ENCODE data around the gene ALPK1.
A peak's percentile ranks its signal among the peaks of the same experiment; 100 is the strongest.

ALPK1 gene

GRCh38 chr4:112358415-112358814, 61.2 kb downstream of the ALPK1 start:
- H4K20me1 ChIP-seq (ENCODE audit: insufficient read depth, low read length): no peaks in the 10 kb centered on the region
- H3K4me1 ChIP-seq (ENCODE audit: low read length): no peaks in the 10 kb centered on the region
- H3K9me3 ChIP-seq (replicated peaks; ENCODE audit: insufficient read depth, low read length): no peaks in the 10 kb centered on the region
- H3K4me2 ChIP-seq (ENCODE audit: low read depth, low read length): no peak overlapping the region
- no peak overlapping the region for H3K27ac ChIP-seq (ENCODE audit: low read length)
- DNase-seq: no peak
- H3F3A ChIP-seq (ENCODE audit: insufficient read depth, low read length): no peaks in the 10 kb centered on the region
- H3K36me3 ChIP-seq (replicated peaks; ENCODE audit: insufficient read depth, low read length): no peaks in the 10 kb centered on the region
- no peak overlapping the region for H3K9ac ChIP-seq (ENCODE audit: low read length)
- H3K9me2 ChIP-seq (replicated peaks; ENCODE audit: insufficient read depth, low read length): no peaks in the 10 kb centered on the region
- H3K4me3 ChIP-seq (ENCODE audit: low read length): no peak overlapping the region
- TF ChIP-seq EZH2 (optimal IDR thresholded peaks at IDR 0.05; ENCODE audit: low read depth, low read length) (no peak), CTCF (IDR thresholded peaks at IDR 0.05; ENCODE audit: low read length) (no peak), EZH2phosphoT487 (IDR thresholded peaks at IDR 0.05; ENCODE audit: low read length) (no peak)
- no peaks in the 10 kb centered on the region for H3K79me2 ChIP-seq (ENCODE audit: low read length)
- H3K27me3 ChIP-seq (replicated peaks; ENCODE audit: insufficient read depth, low read length): no peaks in the 10 kb centered on the region
- H2AFZ ChIP-seq (ENCODE audit: low read length): no peak overlapping the region

DNA sequence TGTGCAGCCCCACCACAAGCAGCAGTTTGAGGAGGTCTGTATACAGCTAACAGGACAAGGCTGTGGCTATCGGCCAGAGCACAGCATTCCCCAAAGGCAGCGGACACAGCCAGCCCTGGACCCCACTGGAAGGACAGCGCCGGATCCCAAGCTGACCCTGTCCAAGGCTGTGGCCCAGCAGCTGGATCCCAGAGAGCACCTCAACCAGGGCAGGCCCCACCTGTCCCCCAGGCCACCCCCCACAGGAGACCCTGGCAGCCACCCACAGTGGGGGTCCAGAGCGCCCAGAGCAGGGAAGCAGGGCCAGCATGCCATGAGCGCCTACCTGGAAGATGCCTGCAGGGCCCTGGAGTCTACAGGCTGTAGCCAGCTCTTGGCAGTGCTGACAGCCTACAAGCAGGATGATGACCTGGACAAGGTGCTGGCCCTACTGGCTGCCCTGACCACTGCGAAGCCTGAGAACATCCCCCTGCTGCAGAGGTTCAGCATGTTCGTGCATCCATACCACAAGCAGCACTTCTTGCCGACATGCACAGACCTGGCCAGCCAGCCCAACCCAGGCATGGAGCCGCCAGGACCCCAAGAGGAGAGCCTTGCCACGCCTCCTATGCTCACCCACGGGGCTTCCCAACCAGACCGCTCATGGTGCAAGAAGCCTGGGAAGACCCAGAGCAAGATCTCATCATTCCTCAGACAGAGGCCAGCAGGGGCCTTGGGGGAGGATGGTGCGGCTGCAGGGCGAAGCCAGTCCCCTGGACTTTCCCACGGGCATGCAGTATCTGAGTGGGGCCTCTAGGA, 62.0 kb downstream of the ALPK1 start:
- Histone ChIP-seq H3K79me2 (ENCODE audit: low read length) (no peaks in the 10 kb centered on the region), H3K36me3 (replicated peaks; ENCODE audit: insufficient read depth, low read length) (no peaks in the 10 kb centered on the region), H4K20me1 (ENCODE audit: insufficient read depth, low read length) (no peaks in the 10 kb centered on the region), H3K9me2 (replicated peaks; ENCODE audit: insufficient read depth, low read length) (no peaks in the 10 kb centered on the region), H3K27ac (ENCODE audit: low read length) (no peak overlapping the region), H2AFZ (ENCODE audit: low read length) (no peak overlapping the region), H3K4me3 (ENCODE audit: low read length) (no peak overlapping the region), H3K4me1 (ENCODE audit: low read length) (no peaks in the 10 kb centered on the region), H3F3A (ENCODE audit: insufficient read depth, low read length) (no peaks in the 10 kb centered on the region), H3K9me3 (replicated peaks; ENCODE audit: insufficient read depth, low read length) (no peaks in the 10 kb centered on the region), H3K27me3 (replicated peaks; ENCODE audit: insufficient read depth, low read length) (no peaks in the 10 kb centered on the region), H3K9ac (ENCODE audit: low read length) (no peak overlapping the region), H3K4me2 (ENCODE audit: low read depth, low read length) (no peak overlapping the region)
- TF ChIP-seq EZH2 (optimal IDR thresholded peaks at IDR 0.05; ENCODE audit: low read depth, low read length): no peak
- no peak for TF ChIP-seq EZH2phosphoT487 (IDR thresholded peaks at IDR 0.05; ENCODE audit: low read length)
- TF ChIP-seq CTCF (IDR thresholded peaks at IDR 0.05; ENCODE audit: low read length): no peak
- DNase-seq: no peak

- Histone ChIP-seq H4K20me1 (ENCODE audit: insufficient read depth, low read length) (no peaks in the 10 kb centered on the region), H3K79me2 (ENCODE audit: low read length) (no peaks in the 10 kb centered on the region), H3K27ac (ENCODE audit: low read length) (peak overlapping the region; percentile 56; the same call in 1 of the 2 replicates), H3K4me2 (ENCODE audit: low read depth, low read length) (peak overlapping the region; percentile 10; the same call in 1 of the 2 replicates), H3K4me3 (ENCODE audit: low read length) (no peak overlapping the region), H3K9me3 (replicated peaks; ENCODE audit: insufficient read depth, low read length) (0 out of 2 replicates have a peak, but pooled peaks cover 4% of the 10 kb centered on the region), H3F3A (ENCODE audit: insufficient read depth, low read length) (no peaks in the 10 kb centered on the region), H3K36me3 (replicated peaks; ENCODE audit: insufficient read depth, low read length) (no peaks in the 10 kb centered on the region), H3K27me3 (replicated peaks; ENCODE audit: insufficient read depth, low read length) (no peaks in the 10 kb centered on the region), H3K9ac (ENCODE audit: low read length) (no peak overlapping the region), H3K9me2 (replicated peaks; ENCODE audit: insufficient read depth, low read length) (no peaks in the 10 kb centered on the region), H2AFZ (ENCODE audit: low read length) (no peak overlapping the region), H3K4me1 (ENCODE audit: low read length) (no peaks in the 10 kb centered on the region)
- TF ChIP-seq CTCF (IDR thresholded peaks at IDR 0.05; ENCODE audit: low read length) (peak; percentile 21), EZH2phosphoT487 (IDR thresholded peaks at IDR 0.05; ENCODE audit: low read length) (no peak), EZH2 (optimal IDR thresholded peaks at IDR 0.05; ENCODE audit: low read depth, low read length) (no peak)
- peak; percentile 78 for DNase-seq
These were observed 64.1 kb downstream of the ALPK1 start for GRCh38 chr4:112361181-112361791.
